HG03066 (cell line): Measurements from ENCODE around the gene PCDH12.
A peak's percentile ranks its signal among the peaks of the same experiment; 100 is the strongest.
"Not testable (repeated sequence)": the region's sequence is repeated elsewhere in the genome, so short reads cannot be mapped to it uniquely, and the experiment has no call there.

Source experiments
- ATAC-seq: cut with Tn5 transposase; IDR thresholded peaks from one replicate; pipeline ENCODE4 v1.9.1; 2021; ENCODE audit warnings: low read depth; ENCODE audit not compliant: unreplicated experiment

Gene PCDH12

GRCh38 chr5:141941779-141942178 lies 16.2 kb downstream of the PCDH12 start:
- ATAC-seq: no peak

- ATAC-seq: no peak
Observed at GRCh38 chr5:141941307-141941706, 16.7 kb downstream of the PCDH12 start.

- ATAC-seq: no peak
Observed at GRCh38 chr5:141940695-141941271, 17.2 kb downstream of the PCDH12 start.

DNA sequence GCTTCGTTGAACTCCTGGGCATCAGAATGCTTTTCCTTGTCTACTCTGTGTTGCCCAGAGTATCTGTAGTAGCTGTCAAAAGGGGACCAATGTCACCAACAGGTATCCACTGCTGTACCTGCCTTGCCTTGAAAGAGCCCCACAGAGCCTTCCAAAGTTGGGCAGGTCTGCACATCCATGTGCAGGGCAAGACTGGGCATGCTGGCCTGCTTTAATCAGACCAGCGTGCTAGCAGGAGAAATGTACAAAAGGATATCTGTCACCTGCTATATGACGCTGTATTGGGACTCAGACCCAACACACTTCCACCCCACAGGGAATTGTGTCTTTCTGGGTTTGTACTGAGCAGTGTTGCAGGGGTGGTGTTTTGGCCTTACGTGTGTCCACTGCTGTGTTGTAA lies 22.5 kb downstream of the PCDH12 start:
- ATAC-seq: no peak

- no peak for ATAC-seq
Observed at GRCh38 chr5:141934099-141934844, 23.7 kb downstream of the PCDH12 start.

- no peak for ATAC-seq
Observed at GRCh38 chr5:141933151-141933550, 24.9 kb downstream of the PCDH12 start.

DNA sequence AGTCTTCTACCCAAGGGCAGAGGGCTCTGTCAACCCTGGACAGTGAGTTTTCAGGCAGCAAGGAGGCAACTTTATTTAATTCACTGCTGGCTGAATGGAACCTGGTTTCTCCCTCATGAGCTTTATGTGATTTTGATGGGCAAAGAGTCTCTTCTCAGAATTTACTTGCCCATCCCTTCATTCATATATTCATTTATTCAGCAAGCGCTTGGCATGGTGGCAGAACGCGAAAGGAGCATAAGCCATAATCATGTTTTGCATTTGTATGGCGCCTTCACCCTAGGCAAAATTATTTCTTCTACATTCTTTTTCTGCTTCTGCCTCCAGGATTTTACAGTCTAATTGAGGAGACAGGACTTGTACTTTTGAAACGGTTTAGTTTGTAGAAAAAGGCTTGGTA lies 26.3 kb downstream of the PCDH12 start:
- no peak for ATAC-seq

GRCh38 chr5:141929398-141930058 lies 28.5 kb downstream of the PCDH12 start:
- no peak for ATAC-seq

- ATAC-seq: no peak
Observed at GRCh38 chr5:141928051-141928450, 30.0 kb downstream of the PCDH12 start.

GRCh38 chr5:141926434-141926833 lies 31.6 kb downstream of the PCDH12 start:
- no peak for ATAC-seq

GRCh38 chr5:141923448-141924313 lies 34.3 kb downstream of the PCDH12 start, which contains the start of gene DELE1:
Gene DELE1 (plus strand): TSS chr5:141923871. CDS start chr5:141923942, 71 bp downstream.
- peak; percentile 98 for ATAC-seq

- ATAC-seq: not testable (repeated sequence)
Observed at GRCh38 chr5:141922827-141923447, 35.1 kb downstream of the PCDH12 start.

GRCh38 chr5:141920771-141921170 lies 37.2 kb downstream of the PCDH12 start:
- ATAC-seq: no peak

DNA sequence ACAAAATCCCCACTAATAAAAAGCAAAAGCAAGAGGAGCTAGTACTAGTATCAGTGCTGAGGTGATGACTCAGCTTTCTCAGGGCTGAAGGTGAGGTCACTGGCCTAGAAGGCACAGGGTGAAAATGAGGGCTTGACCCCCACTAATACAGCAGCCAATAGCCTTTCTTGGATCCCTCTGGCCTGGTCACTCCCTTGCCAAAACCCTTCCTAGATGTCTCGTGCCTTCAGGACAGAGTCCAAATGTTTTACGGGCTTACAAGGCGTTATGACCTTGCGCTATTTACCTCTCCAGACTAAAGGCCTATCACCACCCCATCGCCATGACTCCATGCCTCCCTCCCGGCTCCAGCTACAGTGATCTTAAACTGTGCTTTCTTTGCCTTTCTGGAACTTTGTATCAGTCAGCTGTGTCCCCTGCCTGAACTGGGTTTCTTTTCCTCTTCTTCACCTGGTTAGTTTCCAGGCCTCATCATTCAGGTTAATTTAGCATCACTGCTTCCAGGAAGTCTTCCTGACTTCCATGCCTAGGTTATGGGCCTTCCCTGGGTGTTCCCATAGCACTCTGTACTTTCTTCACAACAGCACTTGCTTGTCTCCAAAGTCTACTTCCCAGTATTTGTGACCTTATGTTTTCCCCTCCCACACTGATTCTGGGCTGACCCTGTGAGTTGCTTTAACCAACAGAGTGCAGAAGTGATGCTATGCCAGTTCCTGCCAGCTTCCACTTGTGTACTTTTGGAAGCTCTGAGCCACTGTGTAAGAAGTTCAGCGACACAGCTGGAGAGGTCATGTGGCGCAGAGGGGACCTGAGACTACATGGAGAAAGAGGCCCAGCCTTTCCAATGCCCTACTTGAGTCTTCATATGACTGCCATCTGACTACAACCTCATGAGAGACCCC lies 38.5 kb downstream of the PCDH12 start:
- no peak for ATAC-seq

DNA sequence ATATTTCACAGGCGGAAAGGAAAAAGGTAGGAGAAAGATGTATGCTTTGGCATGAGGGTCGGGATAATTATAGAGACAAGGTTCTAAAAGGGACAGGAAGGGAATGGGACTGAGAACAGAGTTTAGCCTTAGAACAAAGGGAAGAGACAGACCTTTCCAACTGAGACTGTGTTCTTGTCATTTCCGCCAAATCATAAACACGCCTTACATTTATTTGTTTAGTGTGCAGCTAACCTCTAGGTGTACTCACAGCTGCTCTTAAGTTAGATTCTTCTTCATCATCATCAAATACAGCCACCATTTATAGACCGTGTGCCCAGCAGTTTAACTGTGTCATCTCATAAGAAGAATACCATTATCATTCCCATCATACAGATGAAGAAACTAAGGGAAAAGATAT lies 40.2 kb downstream of the PCDH12 start:
- ATAC-seq: no peak

DNA sequence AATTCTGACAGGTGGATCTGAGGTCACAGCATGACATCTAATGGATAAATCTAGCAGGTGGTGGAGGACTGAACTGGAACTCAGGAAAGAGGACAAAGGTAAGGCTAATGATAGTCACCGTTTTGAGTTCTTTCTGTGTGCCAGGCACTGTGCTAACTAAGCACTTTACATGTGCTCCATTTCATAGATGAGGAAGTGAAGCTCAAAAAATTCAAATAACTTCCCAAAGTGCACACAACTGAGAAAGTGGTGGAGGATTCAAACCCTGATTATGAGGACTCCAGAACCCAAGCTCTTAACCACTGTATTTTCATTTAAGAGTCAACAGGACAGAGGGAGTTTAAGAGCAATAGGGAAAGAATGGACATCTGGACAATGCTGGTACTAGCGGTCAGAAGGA lies 41.5 kb downstream of the PCDH12 start:
- ATAC-seq: no peak

DNA sequence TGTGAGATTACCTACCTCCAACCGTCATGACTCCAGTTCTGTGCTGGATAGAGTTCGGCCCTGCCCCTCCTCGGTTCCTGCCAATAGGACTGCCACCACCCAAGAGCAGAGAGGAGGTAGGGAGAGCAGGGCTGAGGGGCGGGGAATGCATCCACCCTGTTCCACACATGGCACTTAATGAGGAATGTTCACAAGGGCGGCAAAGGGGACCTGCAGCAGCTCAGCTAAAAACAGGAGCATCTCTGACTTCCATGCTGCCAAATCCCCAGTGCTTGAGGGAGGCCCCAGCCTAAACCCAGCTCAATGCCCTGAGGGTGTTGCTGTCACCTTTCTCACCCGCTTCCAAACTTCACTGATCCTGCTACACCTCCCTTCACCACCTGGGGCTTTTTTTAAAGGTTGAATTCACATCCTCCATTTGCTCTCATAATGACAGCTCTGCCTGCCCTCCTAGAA lies 42.1 kb downstream of the PCDH12 start:
- ATAC-seq: no peak

DNA sequence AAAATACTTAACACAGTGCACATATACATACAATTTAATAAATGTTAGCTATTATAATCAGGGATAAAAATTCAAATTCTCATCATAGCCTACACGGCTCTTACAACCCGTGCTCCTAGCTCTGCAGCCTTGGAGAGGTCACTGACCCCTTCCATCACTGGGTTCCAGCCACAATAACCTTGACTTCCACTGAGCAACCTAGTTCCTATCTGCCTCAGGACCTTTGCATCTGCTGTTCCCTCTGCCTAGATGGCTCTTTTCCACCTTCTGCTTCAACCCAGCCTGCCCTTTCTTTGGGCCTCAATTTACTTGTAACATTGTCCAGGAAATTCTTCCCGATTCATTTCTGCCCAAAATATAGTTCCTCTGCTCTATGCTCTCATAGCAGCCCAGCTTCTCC lies 43.2 kb downstream of the PCDH12 start:
- ATAC-seq: no peak

- ATAC-seq: no peak
Observed at GRCh38 chr5:141914199-141914743, 43.7 kb downstream of the PCDH12 start.
